HepG2 (cell line): ENCODE results near the gene HK2. TPM values are rescaled to one million over a fixed set of nuclear protein-coding genes. Genes with fewer than 3 reads are reported as not detected.
A peak's percentile ranks its signal among the peaks of the same experiment; 100 is the strongest.

ENCODE experiments used
- ELF4 ChIP-seq: sonication (generic); formaldehyde crosslinking; IDR thresholded peaks from 2 replicates; pipeline ENCODE4 v1.5.0; 2020; ENCODE audit warnings: missing genetic modification reagents, mild to moderate bottlenecking, moderate library complexity, borderline replicate concordance
- FOXA3 ChIP-seq: IDR thresholded peaks from 2 replicates; pipeline ENCODE4 v1.6.1; 2016; ENCODE audit warnings: missing genetic modification reagents, missing compliant biosample characterization
- MBNL3 ChIP-seq: fragments of 250-450 bp; sonication (Bioruptor Pico); conservative IDR thresholded peaks from 2 replicates; pipeline ENCODE4 v1.8.0; 2022; ENCODE audit warnings: mild to moderate bottlenecking, inconsistent platforms
- MYNN ChIP-seq: sonication (generic); formaldehyde crosslinking; IDR thresholded peaks from 2 replicates; pipeline ENCODE4 v1.4.0; 2020; ENCODE audit warnings: mild to moderate bottlenecking, low read depth, missing genetic modification reagents
- NFYB ChIP-seq: sonication (generic); formaldehyde crosslinking; IDR thresholded peaks from 2 replicates; pipeline ENCODE4 v1.4.0; 2020; ENCODE audit warnings: missing genetic modification reagents
- RBM39 ChIP-seq: fragments of 200-400 bp; formaldehyde crosslinking; IDR thresholded peaks from one replicate; pipeline ENCODE4 v1.6.1; 2018; ENCODE audit warnings: antibody characterized with exemption, mild to moderate bottlenecking, low read depth, low read length; ENCODE audit not compliant: poor library complexity, severe bottlenecking
- SETDB1 ChIP-seq: sonication (generic); formaldehyde crosslinking; IDR thresholded peaks from 2 replicates; pipeline ENCODE4 v1.5.1; 2020; ENCODE audit warnings: missing genetic modification reagents, mild to moderate bottlenecking, borderline replicate concordance
- SMAD9 ChIP-seq: sonication (generic); formaldehyde crosslinking; IDR thresholded peaks from 2 replicates; pipeline ENCODE4 v1.5.1; 2020; ENCODE audit warnings: mild to moderate bottlenecking, missing genetic modification reagents
- SP5 ChIP-seq: IDR thresholded peaks from 2 replicates; pipeline ENCODE4 v1.6.1; 2016; ENCODE audit warnings: low read depth, borderline replicate concordance
- SSRP1 ChIP-seq: IDR thresholded peaks from 2 replicates; pipeline ENCODE4 v1.6.1; 2016; ENCODE audit warnings: control low read depth
- TEAD3 ChIP-seq: optimal IDR thresholded peaks from 2 replicates; pipeline ENCODE3; 2016; ENCODE audit warnings: borderline replicate concordance
- ZNF766 ChIP-seq: sonication (generic); formaldehyde crosslinking; IDR thresholded peaks from 2 replicates; pipeline ENCODE4 v1.5.0; 2020; ENCODE audit warnings: missing genetic modification reagents, borderline replicate concordance
- ZSCAN12 ChIP-seq: sonication (generic); formaldehyde crosslinking; IDR thresholded peaks from 2 replicates; pipeline ENCODE4 v1.9.0; 2021; ENCODE audit warnings: mild to moderate bottlenecking, missing genetic modification reagents
- ZSCAN20 ChIP-seq: sonication (generic); formaldehyde crosslinking; IDR thresholded peaks from 2 replicates; pipeline ENCODE4 v1.4.0; 2020; ENCODE audit warnings: missing genetic modification reagents, mild to moderate bottlenecking, borderline replicate concordance
- polyA plus RNA-seq, 8 experiments: library from polyadenylated mRNA; depleted of rRNA in 3 of 8; stranded (reverse) in 7 of 8; unstranded in 1 of 8; fragments of >200 nt; fragmentation: Illumina TruSeq in 4 of 8; extraction: Trizol in 4 of 8; gene quantifications; 2 replicates each; pipeline versions ENCODE4 v1.2.1 to v1.2.3, GENCODE V29; 2011 to 2016; ENCODE audit warnings: low read depth in 4 of 8, missing spikeins in 1 of 8, mixed read lengths in 1 of 8; ENCODE audit not compliant: insufficient read depth in 1 of 8
- total RNA-seq, 5 experiments: library from RNA; depleted of rRNA; stranded (reverse); fragments of >200 nt; fragmentation: Illumina TruSeq; extraction: Trizol; gene quantifications; 2 replicates each; pipeline ENCODE4 v1.2.3, GENCODE V29; 2016; ENCODE audit warnings: low read depth in 1 of 5
- TF ChIP-seq, protein P1 (sequence below): sonication (generic); formaldehyde crosslinking; conservative IDR thresholded peaks from 2 replicates; pipeline ENCODE4 v1.4.0; 2020; ENCODE audit warnings: mild to moderate bottlenecking, missing genetic modification reagents, moderate library complexity
- TF ChIP-seq, protein P2 (sequence below): sonication (generic); formaldehyde crosslinking; IDR thresholded peaks from 2 replicates; pipeline ENCODE4 v1.8.1; 2022; ENCODE audit warnings: mild to moderate bottlenecking, missing genetic modification reagents
- TF ChIP-seq, protein P3 (sequence below): sonication (generic); formaldehyde crosslinking; IDR thresholded peaks from 2 replicates; pipeline ENCODE4 v1.5.1; 2020; ENCODE audit warnings: mild to moderate bottlenecking, missing genetic modification reagents, moderate library complexity
- TF ChIP-seq, protein P4 (sequence below), 2 experiments: IDR thresholded peaks; 2 replicates each; pipeline ENCODE4 v1.6.1; 2011 to 2012; ENCODE audit warnings: low read length in 2 of 2, borderline replicate concordance in 1 of 2, low read depth in 1 of 2, mild to moderate bottlenecking in 1 of 2, moderate library complexity in 1 of 2
- TF ChIP-seq, protein P5 (sequence below): conservative IDR thresholded peaks from 2 replicates; pipeline ENCODE4 v1.6.1; 2018; ENCODE audit warnings: missing genetic modification reagents

Gene HK2
- total and polyA plus RNA-seq, 2 of the 13 experiments (the other 11 are each of a cell fraction or from before 2014, with no cell fraction given) = 13.2 to 101 TPM

DNA sequence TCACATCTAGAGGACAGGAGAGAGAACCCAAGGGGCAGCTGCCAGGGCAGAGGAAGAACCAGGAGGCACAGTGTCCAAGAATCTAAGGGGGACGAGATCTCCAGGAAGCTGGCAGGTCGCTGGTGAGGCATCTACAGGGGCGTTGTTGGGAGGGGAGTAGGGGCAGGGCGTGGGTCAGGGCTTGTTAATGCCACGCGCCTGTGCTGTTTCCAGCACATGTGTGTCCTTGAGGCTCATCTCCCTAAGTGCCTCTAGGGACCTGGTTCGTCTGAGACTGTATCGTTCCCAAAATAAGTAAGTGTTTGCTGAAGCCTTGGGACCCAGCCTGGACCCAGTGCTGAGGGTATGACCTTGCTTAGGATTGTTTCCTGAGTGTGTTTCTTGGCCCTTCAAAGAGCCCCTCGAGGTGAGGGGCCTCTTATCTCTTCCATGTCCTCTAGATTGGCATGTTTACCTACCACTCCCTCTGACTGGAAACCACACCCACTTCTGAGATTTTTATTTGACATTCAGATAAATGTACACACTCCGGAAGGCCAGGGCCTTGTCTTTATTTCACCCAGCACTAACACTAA is 22.2 kb downstream of the HK2 start (continued):
- TF ChIP-seq, protein P1, sequence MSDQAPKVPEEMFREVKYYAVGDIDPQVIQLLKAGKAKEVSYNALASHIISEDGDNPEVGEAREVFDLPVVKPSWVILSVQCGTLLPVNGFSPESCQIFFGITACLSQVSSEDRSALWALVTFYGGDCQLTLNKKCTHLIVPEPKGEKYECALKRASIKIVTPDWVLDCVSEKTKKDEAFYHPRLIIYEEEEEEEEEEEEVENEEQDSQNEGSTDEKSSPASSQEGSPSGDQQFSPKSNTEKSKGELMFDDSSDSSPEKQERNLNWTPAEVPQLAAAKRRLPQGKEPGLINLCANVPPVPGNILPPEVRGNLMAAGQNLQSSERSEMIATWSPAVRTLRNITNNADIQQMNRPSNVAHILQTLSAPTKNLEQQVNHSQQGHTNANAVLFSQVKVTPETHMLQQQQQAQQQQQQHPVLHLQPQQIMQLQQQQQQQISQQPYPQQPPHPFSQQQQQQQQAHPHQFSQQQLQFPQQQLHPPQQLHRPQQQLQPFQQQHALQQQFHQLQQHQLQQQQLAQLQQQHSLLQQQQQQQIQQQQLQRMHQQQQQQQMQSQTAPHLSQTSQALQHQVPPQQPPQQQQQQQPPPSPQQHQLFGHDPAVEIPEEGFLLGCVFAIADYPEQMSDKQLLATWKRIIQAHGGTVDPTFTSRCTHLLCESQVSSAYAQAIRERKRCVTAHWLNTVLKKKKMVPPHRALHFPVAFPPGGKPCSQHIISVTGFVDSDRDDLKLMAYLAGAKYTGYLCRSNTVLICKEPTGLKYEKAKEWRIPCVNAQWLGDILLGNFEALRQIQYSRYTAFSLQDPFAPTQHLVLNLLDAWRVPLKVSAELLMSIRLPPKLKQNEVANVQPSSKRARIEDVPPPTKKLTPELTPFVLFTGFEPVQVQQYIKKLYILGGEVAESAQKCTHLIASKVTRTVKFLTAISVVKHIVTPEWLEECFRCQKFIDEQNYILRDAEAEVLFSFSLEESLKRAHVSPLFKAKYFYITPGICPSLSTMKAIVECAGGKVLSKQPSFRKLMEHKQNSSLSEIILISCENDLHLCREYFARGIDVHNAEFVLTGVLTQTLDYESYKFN (CRISPR knock-in tag) = peak; percentile 82
- TF ChIP-seq, protein P2, sequence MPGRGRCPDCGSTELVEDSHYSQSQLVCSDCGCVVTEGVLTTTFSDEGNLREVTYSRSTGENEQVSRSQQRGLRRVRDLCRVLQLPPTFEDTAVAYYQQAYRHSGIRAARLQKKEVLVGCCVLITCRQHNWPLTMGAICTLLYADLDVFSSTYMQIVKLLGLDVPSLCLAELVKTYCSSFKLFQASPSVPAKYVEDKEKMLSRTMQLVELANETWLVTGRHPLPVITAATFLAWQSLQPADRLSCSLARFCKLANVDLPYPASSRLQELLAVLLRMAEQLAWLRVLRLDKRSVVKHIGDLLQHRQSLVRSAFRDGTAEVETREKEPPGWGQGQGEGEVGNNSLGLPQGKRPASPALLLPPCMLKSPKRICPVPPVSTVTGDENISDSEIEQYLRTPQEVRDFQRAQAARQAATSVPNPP (CRISPR knock-in tag) = no peak
- TF ChIP-seq, protein P3, sequence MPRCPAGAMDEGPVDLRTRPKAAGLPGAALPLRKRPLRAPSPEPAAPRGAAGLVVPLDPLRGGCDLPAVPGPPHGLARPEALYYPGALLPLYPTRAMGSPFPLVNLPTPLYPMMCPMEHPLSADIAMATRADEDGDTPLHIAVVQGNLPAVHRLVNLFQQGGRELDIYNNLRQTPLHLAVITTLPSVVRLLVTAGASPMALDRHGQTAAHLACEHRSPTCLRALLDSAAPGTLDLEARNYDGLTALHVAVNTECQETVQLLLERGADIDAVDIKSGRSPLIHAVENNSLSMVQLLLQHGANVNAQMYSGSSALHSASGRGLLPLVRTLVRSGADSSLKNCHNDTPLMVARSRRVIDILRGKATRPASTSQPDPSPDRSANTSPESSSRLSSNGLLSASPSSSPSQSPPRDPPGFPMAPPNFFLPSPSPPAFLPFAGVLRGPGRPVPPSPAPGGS (CRISPR knock-in tag) = 0 out of 2 replicates have a peak, but pooled peaks have one; percentile 18
- TF ChIP-seq NFYB (CRISPR knock-in tag) (no peak), ZSCAN20 (CRISPR knock-in tag) (no peak), ZNF766 (CRISPR knock-in tag) (peak; percentile 75), SP5 (CRISPR knock-in tag) (peak; percentile 100), ZSCAN12 (no peak), SETDB1 (CRISPR knock-in tag) (no peak), FOXA3 (peak; percentile 99), SSRP1 (0 out of 2 replicates have a peak, but pooled peaks have one; percentile 67), MYNN (CRISPR knock-in tag) (no peak), TEAD3 (CRISPR knock-in tag) (no peak), RBM39 (no peak), MBNL3 (no peak), ELF4 (CRISPR knock-in tag) (no peak), SMAD9 (CRISPR knock-in tag) (no peak)
- TF ChIP-seq, protein P4, sequence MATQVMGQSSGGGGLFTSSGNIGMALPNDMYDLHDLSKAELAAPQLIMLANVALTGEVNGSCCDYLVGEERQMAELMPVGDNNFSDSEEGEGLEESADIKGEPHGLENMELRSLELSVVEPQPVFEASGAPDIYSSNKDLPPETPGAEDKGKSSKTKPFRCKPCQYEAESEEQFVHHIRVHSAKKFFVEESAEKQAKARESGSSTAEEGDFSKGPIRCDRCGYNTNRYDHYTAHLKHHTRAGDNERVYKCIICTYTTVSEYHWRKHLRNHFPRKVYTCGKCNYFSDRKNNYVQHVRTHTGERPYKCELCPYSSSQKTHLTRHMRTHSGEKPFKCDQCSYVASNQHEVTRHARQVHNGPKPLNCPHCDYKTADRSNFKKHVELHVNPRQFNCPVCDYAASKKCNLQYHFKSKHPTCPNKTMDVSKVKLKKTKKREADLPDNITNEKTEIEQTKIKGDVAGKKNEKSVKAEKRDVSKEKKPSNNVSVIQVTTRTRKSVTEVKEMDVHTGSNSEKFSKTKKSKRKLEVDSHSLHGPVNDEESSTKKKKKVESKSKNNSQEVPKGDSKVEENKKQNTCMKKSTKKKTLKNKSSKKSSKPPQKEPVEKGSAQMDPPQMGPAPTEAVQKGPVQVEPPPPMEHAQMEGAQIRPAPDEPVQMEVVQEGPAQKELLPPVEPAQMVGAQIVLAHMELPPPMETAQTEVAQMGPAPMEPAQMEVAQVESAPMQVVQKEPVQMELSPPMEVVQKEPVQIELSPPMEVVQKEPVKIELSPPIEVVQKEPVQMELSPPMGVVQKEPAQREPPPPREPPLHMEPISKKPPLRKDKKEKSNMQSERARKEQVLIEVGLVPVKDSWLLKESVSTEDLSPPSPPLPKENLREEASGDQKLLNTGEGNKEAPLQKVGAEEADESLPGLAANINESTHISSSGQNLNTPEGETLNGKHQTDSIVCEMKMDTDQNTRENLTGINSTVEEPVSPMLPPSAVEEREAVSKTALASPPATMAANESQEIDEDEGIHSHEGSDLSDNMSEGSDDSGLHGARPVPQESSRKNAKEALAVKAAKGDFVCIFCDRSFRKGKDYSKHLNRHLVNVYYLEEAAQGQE (IDR thresholded peaks at IDR 0.05; ENCODE audit: borderline replicate concordance in 1 of 2, low read depth in 1 of 2, low read length in 2 of 2) = peak in 1 of 2 experiments; percentile 46; a peak in 1 of 4 replicates
- TF ChIP-seq, protein P5, sequence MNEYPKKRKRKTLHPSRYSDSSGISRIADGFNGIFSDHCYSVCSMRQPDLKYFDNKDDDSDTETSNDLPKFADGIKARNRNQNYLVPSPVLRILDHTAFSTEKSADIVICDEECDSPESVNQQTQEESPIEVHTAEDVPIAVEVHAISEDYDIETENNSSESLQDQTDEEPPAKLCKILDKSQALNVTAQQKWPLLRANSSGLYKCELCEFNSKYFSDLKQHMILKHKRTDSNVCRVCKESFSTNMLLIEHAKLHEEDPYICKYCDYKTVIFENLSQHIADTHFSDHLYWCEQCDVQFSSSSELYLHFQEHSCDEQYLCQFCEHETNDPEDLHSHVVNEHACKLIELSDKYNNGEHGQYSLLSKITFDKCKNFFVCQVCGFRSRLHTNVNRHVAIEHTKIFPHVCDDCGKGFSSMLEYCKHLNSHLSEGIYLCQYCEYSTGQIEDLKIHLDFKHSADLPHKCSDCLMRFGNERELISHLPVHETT = no peak; the same call in 1 of the 2 replicates
